K562 (cell line): ENCODE measurements around the gene SHE. TPM values are rescaled to one million over a fixed set of nuclear protein-coding genes. Genes with fewer than 3 reads are reported as not detected.

Experiments
- ATAC-seq: fragments of 200-7000 bp; cut with Tn5 transposase; 3 replicates; pipeline ENCODE4 v1.9.1; 2020; ENCODE audit warnings: moderate library complexity
- BruUV-seq: library from RNA; stranded (reverse); fragments of 400-500 nt; replicated peaks from 2 replicates; lab custom pipeline; 2021; lab: Mats Ljungman, UMichigan
- CTCF ChIA-PET: fragments of 300-600 bp; formaldehyde crosslinking; extraction: SDS; loops from one replicate; lab custom pipeline; 2021; ENCODE audit warnings: low intra/inter-chr PET ratio; lab: Yijun Ruan, JAX
- POLR2A ChIA-PET: fragments of 300-600, 350-650 bp; sonication (Branson Sonifier 250); formaldehyde crosslinking; extraction: SDS; loops from one replicate; lab custom pipeline; 2021; ENCODE audit warnings: antibody characterized with exemption, inconsistent platforms; lab: Yijun Ruan, JAX
- DNase-seq, 4 experiments: peaks; one replicate each; pipeline versions ENCODE4 v3.0.0 to v3.0.0-alpha.2; 2011 to 2018; ENCODE audit warnings: low spot score in 3 of 4, mixed read lengths in 3 of 4; ENCODE audit errors: extremely low read depth in 1 of 4
- FAIRE-seq: peaks from 2 replicates; lab custom pipeline; 2011; peaks lifted over from hg19 to GRCh38; lab: Jason Lieb, UNC
- H2AFZ ChIP-seq: 2 replicates; pipeline ENCODE4 v1.6.0; 2011; ENCODE audit warnings: low read depth, low read length, control low read depth, inconsistent platforms
- H3K27ac ChIP-seq: fragments of 200-600 bp; 3 replicates; pipeline ENCODE4 v1.8.0; 2011; ENCODE audit warnings: low read depth, mild to moderate bottlenecking, control low read depth, inconsistent platforms, low read length, moderate library complexity, mixed read lengths; ENCODE audit errors: extremely low read depth
- H3K27me3 ChIP-seq, 2 experiments: fragments of 300-600 bp in 1 of 2; 2 replicates in 1 of 2; 3 replicates in 1 of 2; pipeline versions ENCODE4 v1.6.0 to v1.8.0; 2011; ENCODE audit warnings: inconsistent platforms in 2 of 2, low read length in 2 of 2, mild to moderate bottlenecking in 1 of 2, mixed read lengths in 1 of 2, moderate library complexity in 1 of 2; ENCODE audit not compliant: control insufficient read depth in 2 of 2, insufficient read depth in 2 of 2
- H3K36me3 ChIP-seq: fragments of 300-600 bp; 3 replicates; pipeline ENCODE4 v1.8.0; 2011; ENCODE audit warnings: mild to moderate bottlenecking, low read length, inconsistent platforms; ENCODE audit not compliant: control insufficient read depth, insufficient read depth
- H3K4me1 ChIP-seq, 2 experiments: fragments of 200-600 bp in 1 of 2; replicated peaks in 1 of 2; 2 replicates in 1 of 2; 3 replicates in 1 of 2; pipeline versions ENCODE4 v1.5.1 to v1.8.0; 2011; ENCODE audit warnings: inconsistent platforms in 2 of 2, low read length in 2 of 2, mild to moderate bottlenecking in 1 of 2, mixed read lengths in 1 of 2, moderate library complexity in 1 of 2; ENCODE audit not compliant: control insufficient read depth in 2 of 2, insufficient read depth in 2 of 2
- H3K4me2 ChIP-seq: 2 replicates; pipeline ENCODE4 v1.6.1; 2011; ENCODE audit warnings: low read length, control low read depth, inconsistent platforms, mixed read lengths; ENCODE audit not compliant: insufficient read depth
- H3K4me3 ChIP-seq: fragments of 200-600 bp; sonication (generic), shearing (Covaris generic); 2 replicates; pipeline ENCODE4 v1.5.1; 2016; ENCODE audit warnings: control low read depth, inconsistent platforms
- H3K79me2 ChIP-seq: fragments of 200-600 bp; 3 replicates; pipeline ENCODE4 v1.8.0; 2011; ENCODE audit warnings: low read length, inconsistent platforms; ENCODE audit not compliant: control insufficient read depth, insufficient read depth
- H3K9ac ChIP-seq, 2 experiments: 2 replicates each; pipeline versions ENCODE4 v1.6.0 to v1.6.1; 2011; ENCODE audit warnings: low read depth in 2 of 2, low read length in 2 of 2, control low read depth in 1 of 2, inconsistent platforms in 1 of 2, mild to moderate bottlenecking in 1 of 2, mixed read lengths in 1 of 2; ENCODE audit not compliant: insufficient read depth in 1 of 2
- H3K9me1 ChIP-seq: one replicate; pipeline ENCODE4 v1.6.0; 2011; ENCODE audit warnings: inconsistent platforms, mild to moderate bottlenecking, low read length, moderate library complexity; ENCODE audit not compliant: control insufficient read depth, insufficient read depth
- H3K9me3 ChIP-seq: replicated peaks from 2 replicates; pipeline ENCODE4 v1.5.1; 2011; ENCODE audit warnings: low read depth, low read length, inconsistent platforms; ENCODE audit not compliant: control insufficient read depth, insufficient read depth
- H4K20me1 ChIP-seq: replicated peaks from 2 replicates; pipeline ENCODE4 v1.6.1; 2011; ENCODE audit warnings: low read length, inconsistent platforms, mixed read lengths; ENCODE audit not compliant: control insufficient read depth, insufficient read depth
- CHCHD3 ChIP-seq: fragments of 250-450 bp; sonication (Bioruptor Pico); IDR thresholded peaks from 2 replicates; pipeline ENCODE4 v2.1.2; 2022; ENCODE audit warnings: mild to moderate bottlenecking
- CREM ChIP-seq: IDR thresholded peaks from 2 replicates; pipeline ENCODE4 v1.6.1; 2014; ENCODE audit warnings: antibody characterized with exemption, low read depth
- MTA1 ChIP-seq: fragments of 450-650 bp; IDR thresholded peaks from 2 replicates; pipeline ENCODE4 v1.6.1; 2017; ENCODE audit warnings: borderline replicate concordance
- SLC30A9 ChIP-seq: fragments of 250-450 bp; sonication (Bioruptor Pico); IDR thresholded peaks from 2 replicates; pipeline ENCODE4 v1.8.0; 2022; ENCODE audit warnings: mild to moderate bottlenecking, moderate library complexity
- SMAD3 ChIP-seq: fragments of 450-650 bp; formaldehyde crosslinking; conservative IDR thresholded peaks from 2 replicates; pipeline ENCODE4 v1.4.0; 2020; ENCODE audit warnings: mild to moderate bottlenecking
- ZNF778 ChIP-seq: fragments of 450-650 bp; formaldehyde crosslinking; IDR thresholded peaks from 2 replicates; pipeline ENCODE4 v1.4.0; 2020; ENCODE audit warnings: mild to moderate bottlenecking, moderate library complexity
- WGBS: fragments of 100-300 bp; shearing (Covaris generic); methylation state at CpG from one replicate; pipeline ENCODE4 v1.1.6; 2016; ENCODE audit warnings: low coverage, mixed read lengths; ENCODE audit not compliant: insufficient coverage; ENCODE audit errors: missing lambda C conversion rate; 5-methylcytosine and 5-hydroxymethylcytosine counted together
- in situ Hi-C: fragments of 300-500 bp; cut with MboI; formaldehyde crosslinking; loops from 4 replicates; pipeline ENCODE4 v1.15.0; 2018; ENCODE audit warnings: inconsistent platforms, mixed read lengths
- intact Hi-C: fragments of 100-400 bp; cut with micrococcal nuclease; formaldehyde crosslinking; loops from 2 replicates; pipeline ENCODE4 v1.14.2; 2022
- polyA plus RNA-seq, 8 experiments: library from polyadenylated mRNA; depleted of rRNA in 4 of 8; stranded (reverse) in 5 of 8; unstranded in 3 of 8; fragments of >200 nt; fragmentation: Nextera tagmentation in 2 of 8; fragmentation: Illumina TruSeq in 1 of 8; extraction: Ambion mirVana in 2 of 8; extraction: Trizol in 1 of 8; gene quantifications; 2 replicates each; pipeline versions ENCODE4 v1.2.1 to v1.2.3, GENCODE V29; 2011 to 2014; ENCODE audit warnings: inconsistent platforms in 1 of 8, missing spikeins in 1 of 8
- total RNA-seq, 7 experiments: library from RNA; depleted of rRNA in 6 of 7; stranded (reverse); fragments of >200 nt in 6 of 7; fragmentation: Illumina TruSeq in 2 of 7; extraction: Trizol in 2 of 7; gene quantifications; 2 replicates each; pipeline versions ENCODE4 v1.2.1 to v1.2.3, GENCODE V29; 2011 to 2021; ENCODE audit warnings: low replicate concordance in 1 of 7
- TF ChIP-seq, protein P1 (sequence below): fragments of 450-650 bp; IDR thresholded peaks from 2 replicates; pipeline ENCODE4 v1.6.1; 2017; ENCODE audit warnings: antibody characterized with exemption, mild to moderate bottlenecking

SHE gene
- total and polyA plus RNA-seq, 9 of the 15 experiments (the other 6 are each of a cell fraction or from before 2014, with no cell fraction given), result 0.01 to 0.05 TPM; not detected in 7

DNA sequence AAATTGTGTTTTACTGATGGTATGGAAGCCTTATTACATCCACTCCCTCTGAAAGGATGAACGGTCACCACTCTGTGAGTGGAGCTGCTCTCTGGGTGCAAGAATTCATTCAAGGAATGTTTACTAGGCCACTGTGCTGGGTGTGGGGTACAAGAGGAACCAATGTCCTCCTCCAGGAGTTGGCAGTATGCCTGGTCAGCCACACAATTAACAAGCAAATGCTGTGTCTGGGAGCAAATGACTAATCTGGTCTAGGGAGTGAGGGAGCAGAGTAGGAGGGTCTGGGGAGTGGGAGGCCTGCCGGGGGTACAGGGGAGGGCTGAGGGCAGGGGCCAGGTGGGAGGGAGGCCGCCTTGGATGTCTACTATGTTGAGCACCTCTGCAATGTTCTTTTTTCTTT is 27.4 kb downstream of the SHE start (continued):
- TF ChIP-seq, protein P1, sequence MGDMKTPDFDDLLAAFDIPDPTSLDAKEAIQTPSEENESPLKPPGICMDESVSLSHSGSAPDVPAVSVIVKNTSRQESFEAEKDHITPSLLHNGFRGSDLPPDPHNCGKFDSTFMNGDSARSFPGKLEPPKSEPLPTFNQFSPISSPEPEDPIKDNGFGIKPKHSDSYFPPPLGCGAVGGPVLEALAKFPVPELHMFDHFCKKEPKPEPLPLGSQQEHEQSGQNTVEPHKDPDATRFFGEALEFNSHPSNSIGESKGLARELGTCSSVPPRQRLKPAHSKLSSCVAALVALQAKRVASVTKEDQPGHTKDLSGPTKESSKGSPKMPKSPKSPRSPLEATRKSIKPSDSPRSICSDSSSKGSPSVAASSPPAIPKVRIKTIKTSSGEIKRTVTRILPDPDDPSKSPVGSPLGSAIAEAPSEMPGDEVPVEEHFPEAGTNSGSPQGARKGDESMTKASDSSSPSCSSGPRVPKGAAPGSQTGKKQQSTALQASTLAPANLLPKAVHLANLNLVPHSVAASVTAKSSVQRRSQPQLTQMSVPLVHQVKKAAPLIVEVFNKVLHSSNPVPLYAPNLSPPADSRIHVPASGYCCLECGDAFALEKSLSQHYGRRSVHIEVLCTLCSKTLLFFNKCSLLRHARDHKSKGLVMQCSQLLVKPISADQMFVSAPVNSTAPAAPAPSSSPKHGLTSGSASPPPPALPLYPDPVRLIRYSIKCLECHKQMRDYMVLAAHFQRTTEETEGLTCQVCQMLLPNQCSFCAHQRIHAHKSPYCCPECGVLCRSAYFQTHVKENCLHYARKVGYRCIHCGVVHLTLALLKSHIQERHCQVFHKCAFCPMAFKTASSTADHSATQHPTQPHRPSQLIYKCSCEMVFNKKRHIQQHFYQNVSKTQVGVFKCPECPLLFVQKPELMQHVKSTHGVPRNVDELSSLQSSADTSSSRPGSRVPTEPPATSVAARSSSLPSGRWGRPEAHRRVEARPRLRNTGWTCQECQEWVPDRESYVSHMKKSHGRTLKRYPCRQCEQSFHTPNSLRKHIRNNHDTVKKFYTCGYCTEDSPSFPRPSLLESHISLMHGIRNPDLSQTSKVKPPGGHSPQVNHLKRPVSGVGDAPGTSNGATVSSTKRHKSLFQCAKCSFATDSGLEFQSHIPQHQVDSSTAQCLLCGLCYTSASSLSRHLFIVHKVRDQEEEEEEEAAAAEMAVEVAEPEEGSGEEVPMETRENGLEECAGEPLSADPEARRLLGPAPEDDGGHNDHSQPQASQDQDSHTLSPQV, result no peak
- no peak for TF ChIP-seq MTA1
- TF ChIP-seq SMAD3 (CRISPR knock-in tag), result no peak

DNA sequence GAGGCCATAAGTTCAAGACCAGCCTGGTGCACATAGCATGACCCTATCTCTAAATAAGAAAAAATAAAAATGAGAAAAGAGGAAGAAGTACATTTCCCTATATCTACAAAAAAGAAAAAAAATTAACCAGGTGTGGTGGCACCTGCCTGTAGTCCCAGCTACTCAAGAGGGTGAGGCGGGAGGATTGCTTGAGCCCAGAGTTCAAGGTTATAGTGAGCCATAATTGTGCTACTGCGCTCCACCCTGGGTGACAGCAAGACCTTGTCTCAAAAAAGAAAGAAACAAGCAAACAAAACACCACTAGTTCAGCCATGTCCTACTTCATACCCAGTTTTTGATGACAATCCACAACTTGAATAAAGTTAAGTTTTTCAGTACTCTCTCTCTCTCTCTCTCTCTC is 30.9 kb downstream of the SHE start:
- H3K4me1 ChIP-seq, result peaks cover 0 to 1% of the 10 kb centered on the region in 2 experiments; a peak in 3 of 5 replicates
- no peaks in the 10 kb centered on the region for H3K9me3 ChIP-seq
- FAIRE-seq (no peak), ATAC-seq (no peak), DNase-seq (no peak)
- H3K9ac ChIP-seq, result no peak overlapping the region
- H3K27ac ChIP-seq, result no peak overlapping the region
- H2AFZ ChIP-seq, result no peak overlapping the region
- peaks cover 8 to 22% of the 10 kb centered on the region in 2 experiments; a peak in 4 of 5 replicates for H3K27me3 ChIP-seq
- no peaks in the 10 kb centered on the region for H3K36me3 ChIP-seq
- intact Hi-C loops, result no loop called here
- no peak overlapping the region for H3K4me3 ChIP-seq
- H3K9me1 ChIP-seq, result no peaks in the 10 kb centered on the region
- BruUV-seq, result no TSS peak
- WGBS, result 16% methylated on average over 2 of the region's 2 CpGs
- no peak overlapping the region for H3K4me2 ChIP-seq
- CTCF ChIA-PET, result no interaction called here
- in situ Hi-C loops, result no loop called here
- POLR2A ChIA-PET, result interaction anchor here (0.7 kb wide), 1 partner anchor 23 kb away, joined by 3 read pairs; no protein-coding TSS in a partner anchor
- H4K20me1 ChIP-seq, result no peaks in the 10 kb centered on the region
- H3K79me2 ChIP-seq, result no peaks in the 10 kb centered on the region
- TF ChIP-seq ZNF778 (CRISPR knock-in tag) (no peak), CREM (no peak), CHCHD3 (CRISPR knock-in tag) (no peak), SLC30A9 (CRISPR knock-in tag) (no peak), MTA1 (no peak)
